GM19238 (cell line): ENCODE data around the gene ATP6V0A4.
"Not testable (repeated sequence)": the region's sequence is repeated elsewhere in the genome, so short reads cannot be mapped to it uniquely, and the experiment has no call there.

Source experiments
- DNase-seq: peaks from one replicate; pipeline ENCODE4 v3.0.0; 2011; ENCODE audit warnings: low spot score; ENCODE audit not compliant: insufficient read length

The ATP6V0A4 gene

DNA sequence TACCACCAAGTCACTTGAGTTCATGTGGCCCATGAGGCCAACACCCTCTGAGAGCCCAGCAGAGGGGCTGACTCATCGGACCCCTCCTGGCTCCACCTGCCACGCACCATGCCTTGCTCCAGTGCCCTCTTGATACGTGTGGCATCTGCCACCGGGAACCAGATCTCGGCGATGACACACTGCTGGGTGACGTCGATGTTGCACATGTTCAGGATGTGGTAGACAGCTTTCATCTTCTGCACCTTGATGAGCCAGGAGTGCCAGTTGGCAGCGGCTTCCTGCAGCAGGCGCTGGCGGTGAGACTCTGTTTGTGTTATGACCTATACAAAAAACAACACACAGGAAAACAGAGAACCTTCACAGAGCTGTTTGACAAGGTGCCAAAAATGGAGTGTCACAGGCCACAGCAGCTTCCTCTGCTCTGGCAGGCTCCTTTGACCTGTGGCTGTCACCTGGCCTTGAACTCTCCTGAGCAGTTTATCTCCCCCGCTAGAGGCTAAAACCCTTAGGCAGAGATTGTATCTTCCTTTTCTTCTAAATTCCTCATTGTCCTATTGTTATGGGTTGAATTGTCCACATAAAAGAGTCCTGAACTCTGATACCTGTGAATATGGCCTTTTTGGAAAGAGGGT is 45.4 kb downstream of the ATP6V0A4 start:
- no peak for DNase-seq

DNA sequence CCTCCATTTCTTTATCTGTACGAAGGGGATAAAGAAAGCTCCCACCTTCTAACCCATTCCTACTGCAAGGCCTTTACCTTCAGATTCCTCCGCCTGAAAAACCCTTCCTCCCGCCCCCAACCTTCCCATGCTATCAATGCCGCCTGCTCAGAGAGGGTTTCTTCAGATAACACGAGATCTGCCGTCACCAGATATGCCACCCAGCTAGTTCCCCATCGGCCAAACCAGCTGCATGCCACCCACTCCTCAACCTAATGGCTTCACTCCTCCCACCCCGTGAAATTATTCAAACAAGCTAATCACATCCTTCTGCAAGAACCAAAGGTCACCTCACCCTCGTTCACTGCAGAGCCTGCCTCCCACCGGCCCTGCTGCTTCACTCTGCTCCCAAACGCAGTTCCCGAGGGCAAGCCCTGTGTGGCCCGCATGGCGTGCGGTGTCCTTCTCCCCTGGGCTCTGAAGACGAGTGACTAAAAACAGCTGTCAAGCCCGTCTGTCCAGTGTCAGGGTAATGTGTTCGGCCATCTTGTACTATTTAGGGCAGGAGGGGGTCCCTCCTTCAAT is 47.0 kb downstream of the ATP6V0A4 start:
- no peak for DNase-seq

DNA sequence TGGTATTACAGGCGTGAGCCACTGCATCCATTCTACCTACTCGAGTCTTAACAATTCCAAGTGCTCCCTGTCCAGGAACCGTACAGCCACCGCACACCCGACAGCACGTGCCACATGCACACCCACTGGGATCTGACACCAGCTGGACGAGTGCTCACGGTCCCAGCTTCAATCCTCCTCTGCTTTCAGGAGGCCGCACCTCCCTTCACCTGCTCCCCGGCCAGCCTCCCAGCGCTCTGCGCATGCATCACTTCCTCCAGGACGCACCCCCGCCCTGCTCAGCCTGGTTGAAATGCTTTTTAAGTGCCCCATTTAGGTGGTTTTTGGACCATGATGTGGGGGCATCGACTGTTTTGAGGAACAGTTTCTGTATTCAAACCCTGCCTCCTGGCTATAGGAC is 47.5 kb downstream of the ATP6V0A4 start:
- no peak for DNase-seq

DNA sequence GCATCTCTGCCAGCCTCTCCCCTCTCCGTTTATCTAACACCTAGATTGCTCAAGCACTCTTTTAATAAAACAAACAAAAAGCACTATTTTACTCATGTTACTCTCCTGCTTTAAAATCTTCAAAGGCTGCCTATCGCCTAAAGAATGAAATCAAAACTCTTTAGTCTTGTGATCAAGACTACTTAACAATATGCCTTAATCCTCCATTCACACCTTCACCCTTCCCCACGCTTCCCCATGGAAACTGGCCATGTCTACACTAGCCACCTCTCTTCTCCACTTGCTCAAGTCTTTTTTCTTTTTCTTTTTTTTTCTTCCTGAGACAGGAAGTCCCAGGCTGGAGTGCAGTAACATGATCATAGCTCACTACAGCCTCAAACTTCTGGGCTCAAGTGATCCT is 48.0 kb downstream of the ATP6V0A4 start:
- no peak for DNase-seq

DNA sequence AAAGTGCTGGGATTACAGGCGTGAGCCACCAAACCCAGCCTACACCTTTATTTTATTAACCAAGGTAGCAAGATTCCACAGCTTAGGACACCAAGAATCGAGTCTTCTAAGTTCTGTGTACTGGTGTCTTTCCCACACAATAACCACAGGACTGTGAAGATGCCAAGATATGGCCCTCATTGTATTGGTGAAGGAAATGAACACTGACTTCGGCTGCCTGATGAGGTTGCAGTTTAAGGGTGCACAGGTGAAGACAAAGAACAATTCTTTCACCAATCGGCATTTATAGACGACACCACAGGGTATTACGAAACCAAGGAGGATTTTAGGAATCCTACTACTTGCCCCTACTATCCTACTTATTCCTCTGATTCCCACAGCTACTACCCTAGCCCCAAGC is 49.3 kb downstream of the ATP6V0A4 start:
- no peak for DNase-seq

DNA sequence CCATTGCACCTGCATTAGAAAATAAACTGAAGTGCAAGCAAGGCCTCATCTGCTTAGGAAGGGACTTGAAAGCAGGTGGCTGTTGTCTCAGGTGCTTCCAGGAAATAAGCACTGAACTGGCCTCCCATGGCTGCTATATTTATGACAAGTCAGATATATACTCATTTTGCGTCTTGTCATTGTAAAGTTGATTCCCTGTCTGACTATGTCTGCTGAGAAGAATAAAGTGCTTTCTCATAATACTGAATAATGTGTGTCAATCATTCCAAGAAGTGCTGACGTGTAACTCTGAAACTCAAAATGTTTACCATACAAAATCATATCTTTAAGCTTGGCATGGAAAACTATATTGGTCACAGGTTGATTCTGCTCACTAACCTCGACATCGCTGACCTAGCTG is 51.9 kb downstream of the ATP6V0A4 start:
- DNase-seq = no peak

DNA sequence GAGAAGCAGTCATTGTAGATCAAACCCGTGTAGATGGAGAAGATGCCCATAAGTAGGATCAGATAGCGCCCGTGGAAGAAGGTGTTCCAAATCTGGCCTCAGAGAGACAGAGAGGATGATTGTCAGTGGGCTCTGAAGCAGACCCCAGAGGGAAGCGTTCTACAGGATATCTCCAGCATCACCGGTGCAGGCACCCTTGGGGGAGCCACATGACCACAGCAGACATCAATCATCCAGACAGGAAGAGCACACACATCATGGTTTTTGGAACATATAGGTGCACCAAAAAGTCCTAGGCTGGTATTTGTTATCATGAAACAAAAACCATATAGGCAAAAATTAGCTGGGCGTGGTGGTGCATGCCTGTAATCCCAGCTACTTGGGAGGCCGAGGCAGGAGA is 52.8 kb downstream of the ATP6V0A4 start:
- no peak for DNase-seq

DNA sequence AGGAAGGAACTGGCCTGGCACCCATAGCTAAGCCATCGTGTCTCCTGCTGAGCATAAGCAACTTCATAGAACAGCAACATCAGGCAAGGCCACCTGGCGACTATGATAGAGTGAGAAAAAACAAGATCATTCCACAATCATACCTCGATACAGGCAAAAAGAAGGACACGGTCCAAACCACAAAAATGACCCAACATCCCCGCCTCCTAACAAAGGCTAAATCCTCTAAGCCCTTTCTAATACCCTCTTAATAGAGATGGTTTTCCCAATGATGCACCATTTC is 56.6 kb downstream of the ATP6V0A4 start:
- DNase-seq = no peak

DNA sequence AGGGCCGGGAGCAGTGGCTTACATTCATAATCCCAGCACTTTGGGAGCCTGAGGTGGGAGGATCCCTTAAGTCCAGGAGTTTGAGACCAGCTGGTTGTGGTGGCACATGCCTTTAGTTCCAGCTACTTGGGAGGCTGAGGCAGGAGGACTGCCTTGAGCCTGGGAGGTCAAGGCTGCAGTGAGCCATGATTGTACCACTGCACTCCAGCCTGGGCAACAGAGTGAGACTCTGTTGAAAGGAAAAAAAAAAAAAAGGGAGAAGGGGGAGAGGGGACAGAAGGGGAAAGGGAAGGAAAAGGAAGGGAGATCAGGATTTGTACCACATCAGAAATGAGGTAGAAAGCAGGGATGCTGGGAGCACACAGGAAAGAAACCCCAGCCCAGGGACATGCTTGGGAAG is 58.1 kb downstream of the ATP6V0A4 start:
- no peak for DNase-seq

DNA sequence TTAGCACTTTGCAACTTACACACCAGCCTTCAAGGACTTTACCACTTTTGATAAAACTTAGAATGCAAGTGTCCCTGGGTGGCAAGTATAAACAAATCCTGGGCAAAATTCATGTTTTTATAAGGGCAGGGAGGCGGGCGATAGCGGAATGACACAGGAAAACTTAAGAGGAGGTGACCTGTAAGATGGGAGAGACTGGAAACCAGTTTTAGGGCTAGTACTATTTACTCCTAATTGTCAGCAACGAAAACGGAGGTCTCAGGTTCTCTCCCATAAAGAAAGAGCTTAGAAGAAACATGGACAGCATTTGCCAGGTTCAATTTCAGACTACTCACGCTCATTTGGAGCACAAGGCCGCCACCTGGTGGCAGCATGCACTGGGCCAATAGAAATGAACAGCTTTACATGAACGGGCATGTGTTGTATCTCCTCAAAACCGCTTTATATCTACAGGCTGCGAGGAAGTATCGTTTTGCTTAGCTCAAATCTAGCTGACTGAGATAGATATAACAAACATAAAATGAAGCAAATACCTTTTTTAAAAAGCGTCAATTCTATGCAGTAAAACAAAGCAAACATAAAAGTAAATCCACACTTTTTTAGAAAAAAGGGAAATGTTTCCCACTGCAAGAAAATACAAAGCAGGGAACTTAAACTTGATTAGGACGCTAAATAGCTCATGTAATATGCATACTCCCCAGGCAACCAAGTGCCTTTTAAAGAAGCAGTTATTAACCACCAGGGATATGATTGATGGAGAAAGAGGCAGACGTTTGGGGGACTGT is 59.3 kb downstream of the ATP6V0A4 start:
- peak; percentile 48 for DNase-seq

DNA sequence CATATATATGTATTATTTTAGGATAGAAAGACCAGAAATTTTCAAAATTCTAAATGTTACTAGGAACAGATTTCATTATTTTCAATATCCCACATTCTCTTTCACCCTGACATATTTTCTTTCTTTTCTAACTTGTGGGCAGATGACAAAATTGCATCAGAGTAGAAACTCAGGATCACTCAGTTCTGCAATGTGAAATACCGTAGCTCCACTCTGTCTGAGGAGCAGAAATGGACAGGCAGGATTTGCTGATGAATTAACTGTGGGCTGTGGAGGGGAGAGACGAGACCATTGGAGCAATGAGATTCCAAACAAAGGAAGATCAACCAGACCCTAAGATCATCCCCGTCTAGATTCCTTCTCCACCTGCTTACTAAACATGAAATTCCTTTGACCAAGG is 59.9 kb downstream of the ATP6V0A4 start:
- DNase-seq = no peak

DNA sequence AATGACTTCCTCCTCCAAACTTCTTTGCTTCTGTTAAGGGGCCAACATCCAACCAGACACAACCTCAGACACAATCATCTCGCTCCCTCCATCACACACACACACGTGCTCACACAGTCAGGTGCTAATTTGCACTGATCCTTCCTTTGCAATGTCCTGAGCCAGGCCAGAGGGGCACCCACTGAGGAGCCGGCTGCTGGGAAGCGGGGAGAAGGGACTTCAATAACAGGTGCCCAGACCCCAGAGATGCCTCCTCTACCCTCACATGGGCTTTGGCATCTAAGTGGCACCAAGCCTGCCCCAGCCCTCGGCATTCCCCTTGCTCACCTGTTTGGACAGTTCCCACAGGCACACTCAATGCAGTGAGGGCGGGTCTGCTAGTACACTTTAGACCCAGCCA is 62.6 kb downstream of the ATP6V0A4 start:
- DNase-seq = no peak

DNA sequence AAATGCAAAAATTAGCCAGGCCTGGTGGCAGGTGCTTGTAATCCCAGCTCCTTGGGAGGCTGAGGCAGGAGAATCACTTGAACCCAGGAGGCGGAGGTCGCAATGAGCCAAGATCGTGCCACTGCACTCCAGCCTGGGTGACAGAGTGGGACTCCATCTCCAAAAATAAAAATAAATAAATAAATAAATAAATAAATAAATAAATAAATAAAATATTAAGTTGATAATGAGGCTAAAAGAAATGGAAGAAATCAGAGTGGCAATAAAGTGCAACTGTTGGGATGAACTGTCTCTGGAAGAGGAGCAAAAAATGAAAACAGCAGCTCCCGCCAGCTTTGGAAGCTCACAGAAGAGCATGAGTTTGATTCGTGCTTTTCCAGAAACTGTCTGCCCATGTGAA is 66.3 kb downstream of the ATP6V0A4 start:
- not testable (repeated sequence) for DNase-seq

DNA sequence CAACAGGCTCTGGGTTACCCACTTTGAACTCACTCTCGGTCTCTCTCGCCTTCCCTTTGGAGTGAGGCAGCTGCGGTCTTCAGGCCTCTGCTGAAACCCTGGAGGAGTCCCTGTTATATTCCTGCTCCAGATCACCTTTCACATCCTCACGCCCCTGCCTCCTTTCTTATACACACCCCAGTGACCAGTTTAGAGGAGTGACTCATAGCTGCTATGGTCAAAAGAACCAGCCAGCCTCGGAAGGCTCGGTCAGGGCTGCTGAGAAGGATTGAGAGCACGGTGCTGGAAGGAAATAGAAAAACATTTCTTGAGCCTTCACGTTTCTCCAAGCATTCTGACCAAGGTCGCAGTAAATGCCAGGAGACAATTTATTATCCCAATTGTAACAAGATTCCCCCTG is 68.6 kb downstream of the ATP6V0A4 start:
- no peak for DNase-seq

DNA sequence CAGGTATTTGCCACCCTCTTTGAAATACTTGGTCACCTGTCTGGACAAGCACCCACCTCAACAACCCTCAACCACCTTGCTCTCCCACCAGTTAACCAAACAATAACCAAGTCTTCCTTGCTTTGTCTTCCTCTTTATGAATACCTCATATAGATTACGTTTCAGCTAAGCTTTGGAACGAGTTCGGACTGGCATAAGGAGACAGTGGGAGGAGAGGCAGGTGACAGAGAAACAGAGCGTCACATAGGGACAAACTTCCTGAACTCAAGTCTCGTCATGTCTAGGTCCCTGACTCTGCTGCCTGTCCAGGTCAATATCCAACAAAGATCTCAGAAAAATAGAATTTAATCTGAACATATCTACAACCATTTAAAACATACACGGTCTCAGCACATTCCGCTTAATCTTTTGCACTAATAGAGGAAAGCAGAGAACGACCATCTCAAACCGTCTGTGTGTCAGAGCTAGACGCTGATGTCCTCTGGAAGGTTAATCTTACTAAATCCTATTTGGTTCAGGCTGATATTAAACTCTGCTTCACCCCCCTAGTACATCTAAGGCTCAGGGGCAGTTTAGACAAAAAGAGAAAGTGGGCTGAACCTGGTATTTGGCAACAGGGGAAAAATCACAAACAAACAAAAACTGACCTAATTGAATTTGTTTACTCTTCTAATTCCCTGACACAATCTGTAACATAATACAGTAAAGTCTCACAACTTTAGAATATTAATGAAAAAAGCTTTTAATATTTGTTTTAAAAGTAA is 70.5 kb downstream of the ATP6V0A4 start:
- DNase-seq = no peak

DNA sequence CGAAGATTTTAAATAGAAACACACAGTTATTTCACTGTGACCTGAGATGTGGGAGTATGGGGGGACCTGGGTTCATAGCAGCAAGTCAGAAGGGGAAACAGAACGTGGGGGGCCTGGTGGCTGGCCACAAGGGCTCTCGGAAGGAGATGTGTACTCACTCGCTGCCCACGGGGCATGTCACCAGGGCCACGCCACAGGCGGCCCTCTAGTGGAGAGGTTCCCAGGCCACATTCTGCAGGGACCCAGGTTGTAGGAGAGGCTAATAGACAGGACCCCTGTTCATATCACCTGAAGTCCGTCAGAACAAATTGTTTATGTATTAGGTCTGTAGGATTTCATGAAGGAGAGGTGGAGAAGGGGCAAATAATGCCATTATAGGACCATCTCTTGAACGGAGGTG is 71.7 kb downstream of the ATP6V0A4 start:
- DNase-seq = no peak

DNA sequence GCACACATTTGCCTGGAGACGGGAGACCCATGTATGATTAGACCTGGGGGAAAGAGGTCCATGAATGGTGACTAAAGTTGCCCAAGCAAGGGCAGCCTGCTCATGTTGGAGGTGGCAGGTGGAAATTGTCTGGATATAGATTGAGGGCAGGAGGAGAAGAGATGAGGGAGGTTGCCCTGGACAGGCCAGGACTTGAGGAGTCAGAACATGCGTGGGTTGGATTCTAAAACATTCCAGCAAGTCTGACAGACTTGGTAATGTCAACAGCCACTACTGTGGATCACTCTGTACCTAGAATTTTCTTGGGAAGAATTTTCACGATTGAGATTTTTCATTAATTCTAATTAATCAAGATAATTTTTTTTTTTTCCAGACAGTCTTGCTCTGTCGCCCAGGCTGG is 77.7 kb downstream of the ATP6V0A4 start:
- no peak for DNase-seq

DNA sequence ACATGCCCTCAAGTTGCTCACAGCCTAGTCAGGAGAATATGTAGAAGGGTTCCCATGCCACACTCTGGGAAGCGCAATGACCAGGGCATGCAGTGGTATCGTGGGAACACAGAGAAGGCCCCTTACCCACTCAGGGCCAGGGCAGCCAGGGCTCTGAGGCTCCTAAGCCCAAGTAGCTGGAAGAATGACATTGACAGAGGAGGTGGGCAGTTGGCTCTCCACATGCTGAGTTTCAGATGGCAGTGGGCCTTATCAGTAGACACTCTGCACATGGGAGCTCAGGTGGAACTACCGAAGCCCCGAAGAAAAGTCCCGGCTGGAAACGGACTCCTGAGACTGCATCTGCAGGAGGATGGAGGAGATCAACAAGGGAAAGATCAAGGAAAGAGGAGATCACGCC is 81.1 kb downstream of the ATP6V0A4 start:
- no peak for DNase-seq

DNA sequence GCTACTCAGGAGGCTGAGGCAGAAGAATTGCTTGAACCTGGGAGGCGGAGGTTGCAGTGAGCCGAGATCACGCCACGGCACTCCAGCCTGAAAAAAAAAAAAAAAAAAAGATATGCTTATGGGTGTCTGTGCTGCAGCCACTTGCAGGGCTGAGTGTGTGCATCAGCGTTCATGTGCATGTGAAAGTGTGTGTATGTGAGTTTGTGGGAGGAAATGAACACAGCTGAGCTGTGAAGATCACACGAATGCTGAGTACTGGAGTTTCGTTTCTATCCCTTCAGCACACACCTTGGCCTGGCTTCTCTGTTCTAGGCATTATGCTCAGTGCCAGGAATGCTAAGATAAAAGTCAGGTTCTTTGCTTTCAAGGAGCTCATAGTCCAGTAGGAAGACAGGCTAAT is 84.8 kb downstream of the ATP6V0A4 start:
- no peak for DNase-seq

DNA sequence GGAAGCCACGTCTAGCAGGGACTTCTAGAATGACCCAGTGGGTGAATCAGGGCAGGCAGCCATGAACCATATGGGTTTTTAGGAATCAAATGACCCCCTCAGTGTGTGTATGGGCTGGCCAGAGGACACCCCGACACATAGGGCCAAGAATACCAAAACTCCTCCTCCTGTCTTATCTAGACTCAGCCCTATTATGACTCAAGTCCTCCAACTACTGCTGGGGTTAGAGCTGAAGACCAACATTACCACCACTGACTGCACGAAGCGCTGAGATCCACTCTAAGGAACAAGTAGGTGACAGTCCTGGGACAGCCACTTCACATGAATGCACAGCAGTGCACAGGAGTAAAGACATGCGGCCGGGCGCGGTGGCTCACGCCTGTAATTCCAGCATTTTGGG is 85.3 kb downstream of the ATP6V0A4 start:
- no peak for DNase-seq

DNA sequence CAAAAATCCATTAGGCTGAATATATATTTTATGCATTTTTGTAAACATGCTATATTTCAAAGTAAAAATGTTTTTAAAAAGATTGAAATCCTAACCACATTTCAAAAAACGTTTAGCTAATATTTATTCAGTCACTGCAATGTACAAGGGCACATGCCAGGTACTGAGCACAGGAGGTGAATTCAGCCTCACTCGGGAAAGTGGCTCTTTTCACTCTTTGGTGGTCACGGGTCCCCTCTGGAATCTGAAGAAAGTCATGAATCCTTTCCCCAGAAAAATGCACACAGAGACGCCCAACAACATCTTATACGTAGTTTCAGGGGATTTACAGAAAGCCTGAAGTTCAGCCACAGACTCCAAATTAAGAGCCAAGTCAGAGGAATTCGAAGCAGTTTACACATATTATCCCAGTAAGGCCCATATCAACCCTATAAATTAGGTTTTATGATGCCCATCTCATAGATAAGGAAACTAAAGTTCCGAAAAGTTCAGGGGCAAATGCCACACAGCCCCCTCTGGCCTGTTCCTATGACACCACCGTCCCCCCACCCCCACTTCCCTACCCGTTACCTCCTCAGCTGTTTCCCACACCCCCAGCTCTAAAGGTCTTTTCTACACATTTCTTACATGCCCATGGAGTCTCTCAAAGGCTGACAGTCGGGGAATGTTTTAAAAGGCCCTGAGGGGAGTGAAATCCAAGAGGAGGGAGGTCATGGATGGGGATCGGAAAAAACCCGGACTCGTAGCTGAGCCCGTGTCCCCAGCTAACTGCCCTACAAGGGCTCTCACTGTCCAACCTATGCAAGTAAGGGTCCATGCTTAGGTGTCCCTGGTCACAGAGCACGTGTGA is 87.2 kb downstream of the ATP6V0A4 start:
- DNase-seq = no peak

DNA sequence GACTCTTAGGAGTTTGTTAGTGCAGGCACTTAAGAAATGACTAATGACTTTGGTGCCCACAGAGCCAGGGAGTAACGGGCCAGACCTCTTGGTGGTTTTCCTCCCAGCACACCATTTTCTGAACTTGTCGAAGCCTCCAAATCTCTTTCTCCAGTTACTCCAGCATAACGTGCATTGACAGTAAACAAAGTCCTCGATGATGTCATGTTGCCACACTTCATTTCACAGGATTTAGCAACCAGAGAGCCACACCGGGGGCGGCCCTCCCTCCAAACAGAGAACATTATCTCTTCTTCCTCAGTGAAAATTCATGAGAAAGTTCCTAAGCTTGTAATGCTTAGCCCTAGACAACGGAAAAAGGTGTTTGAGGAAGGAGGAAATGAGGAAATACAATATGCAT is 92.8 kb downstream of the ATP6V0A4 start:
- no peak for DNase-seq
